Astrocyte (in vitro differentiated cells and primary cell): ENCODE measurements around the gene SLC6A3.

Experiments used
- EZH2 ChIP-seq: IDR thresholded peaks from 2 replicates; pipeline ENCODE4 v1.6.1; 2012; ENCODE audit warnings: mild to moderate bottlenecking, low read length, inconsistent platforms; ENCODE audit not compliant: insufficient read depth
- TF ChIP-seq, protein P1 (sequence below): IDR thresholded peaks from 2 replicates; pipeline ENCODE4 v1.5.1; 2011; ENCODE audit warnings: low read depth, mild to moderate bottlenecking, inconsistent platforms, low read length, moderate library complexity; ENCODE audit not compliant: insufficient read depth

- TF ChIP-seq, protein P1, sequence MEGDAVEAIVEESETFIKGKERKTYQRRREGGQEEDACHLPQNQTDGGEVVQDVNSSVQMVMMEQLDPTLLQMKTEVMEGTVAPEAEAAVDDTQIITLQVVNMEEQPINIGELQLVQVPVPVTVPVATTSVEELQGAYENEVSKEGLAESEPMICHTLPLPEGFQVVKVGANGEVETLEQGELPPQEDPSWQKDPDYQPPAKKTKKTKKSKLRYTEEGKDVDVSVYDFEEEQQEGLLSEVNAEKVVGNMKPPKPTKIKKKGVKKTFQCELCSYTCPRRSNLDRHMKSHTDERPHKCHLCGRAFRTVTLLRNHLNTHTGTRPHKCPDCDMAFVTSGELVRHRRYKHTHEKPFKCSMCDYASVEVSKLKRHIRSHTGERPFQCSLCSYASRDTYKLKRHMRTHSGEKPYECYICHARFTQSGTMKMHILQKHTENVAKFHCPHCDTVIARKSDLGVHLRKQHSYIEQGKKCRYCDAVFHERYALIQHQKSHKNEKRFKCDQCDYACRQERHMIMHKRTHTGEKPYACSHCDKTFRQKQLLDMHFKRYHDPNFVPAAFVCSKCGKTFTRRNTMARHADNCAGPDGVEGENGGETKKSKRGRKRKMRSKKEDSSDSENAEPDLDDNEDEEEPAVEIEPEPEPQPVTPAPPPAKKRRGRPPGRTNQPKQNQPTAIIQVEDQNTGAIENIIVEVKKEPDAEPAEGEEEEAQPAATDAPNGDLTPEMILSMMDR, result no peak
- no peak for TF ChIP-seq EZH2
These were observed 31.5 kb downstream of the SLC6A3 start for GRCh38 chr5:1413611-1414241.
